Right cardiac atrium (tissue), 5 donors: ENCODE results near the gene SYNM. TPM values are rescaled to one million over a fixed set of nuclear protein-coding genes. Genes with fewer than 3 reads are reported as not detected.

ENCODE experiments used
- ATAC-seq, 2 donors: fragments of 200-7000 bp; cut with Tn5 transposase; one replicate each; pipeline versions ENCODE4 v1.8.0 to v1.9.1; 2020; ENCODE audit warnings: moderate library complexity in 2 of 2, mild to moderate bottlenecking in 1 of 2
- DNase-seq, 3 donors: peaks; one replicate each; pipeline ENCODE4 v3.0.0-alpha.2; 2020
- H3K27ac ChIP-seq: one replicate; pipeline ENCODE4 v1.5.1; 2013; ENCODE audit warnings: mild to moderate bottlenecking, low read length, control low read depth, moderate library complexity
- H3K27me3 ChIP-seq: one replicate; pipeline ENCODE4 v1.6.1; 2013; ENCODE audit not compliant: control insufficient read depth, insufficient read depth
- H3K4me1 ChIP-seq: one replicate; pipeline ENCODE4 v1.6.1; 2013; ENCODE audit warnings: low read length; ENCODE audit not compliant: control insufficient read depth, insufficient read depth
- H3K4me3 ChIP-seq: one replicate; pipeline ENCODE4 v1.5.1; 2013; ENCODE audit warnings: low read length, control low read depth
- H3K9me3 ChIP-seq: one replicate; pipeline ENCODE4 v1.6.1; 2013; ENCODE audit warnings: low read length; ENCODE audit not compliant: control insufficient read depth
- WGBS: extraction: QIAGEN DNeasy Blood & Tissue Kit; methylation state at CpG from one replicate; pipeline ENCODE4 v1.1.7; 2013; 5-methylcytosine and 5-hydroxymethylcytosine counted together
- intact Hi-C, 4 donors: fragments of 100-400 bp; cut with DNase I; formaldehyde crosslinking; loops; one replicate each; pipeline versions ENCODE4 v1.11.0 to v1.14.0; 2022 to 2023
- polyA plus RNA-seq: library from polyadenylated mRNA; stranded (reverse); fragments of 200-250 nt; gene quantifications from one replicate; pipeline ENCODE4 v1.2.3, GENCODE V29; 2013
- total RNA-seq, 4 donors: library from RNA; stranded (reverse); fragmentation: NEBNext Ultra II Directional; extraction: Animal tissue kit (Norgen Biotek cat#: 25700); gene quantifications; one replicate each; pipeline ENCODE4 v1.2.1, GENCODE V29; 2021
- donor health status: healthy with polysubstance abuse.
- donor health status: DM: no; HTN: yes; CAD: no.
- donor health status: DM: no; HTN: no; CAD: no.
- donor health status: DM: no; HTN: yes; CAD: no; lungs with severe emphysema.
- donor health status: DM: yes; HTN: yes; CAD: no.

Gene SYNM
- total and polyA plus RNA-seq, 5 donors: 127 to 463 (median 200) TPM

GRCh38 chr15:99126930-99127329 lies 22.1 kb downstream of the SYNM start:
- no peak for DNase-seq
- Histone ChIP-seq H3K27me3 (no peaks in the 10 kb centered on the region), H3K4me1 (peaks cover 9% of the 10 kb centered on the region), H3K27ac (no peak overlapping the region), H3K4me3 (no peak overlapping the region), H3K9me3 (no peaks in the 10 kb centered on the region)
- WGBS: 96% methylated on average over 3 of the region's 3 CpGs
- intact Hi-C loops: no loop called here
- ATAC-seq: no peak

DNA sequence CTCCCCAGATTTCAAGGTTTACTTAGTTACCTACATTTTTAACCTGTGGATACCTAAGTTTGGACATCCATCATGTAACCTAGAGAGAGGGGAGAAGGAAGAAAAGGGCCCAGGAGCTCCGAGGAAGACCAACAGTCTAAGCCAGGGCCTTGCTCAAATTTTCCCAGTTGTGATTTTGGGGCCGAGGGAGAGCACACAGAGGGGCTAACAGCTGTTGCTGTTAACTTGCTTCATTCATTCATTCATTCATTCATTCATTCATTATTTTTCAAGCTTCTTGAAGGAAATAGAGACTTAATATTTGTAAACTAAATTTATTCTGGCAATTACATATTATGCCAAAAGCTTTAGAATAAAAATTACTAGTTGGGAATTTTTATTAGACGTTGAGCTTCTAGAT lies 22.9 kb downstream of the SYNM start:
- no peak for DNase-seq
- H3K9me3 ChIP-seq: no peaks in the 10 kb centered on the region
- peaks cover 9% of the 10 kb centered on the region for H3K4me1 ChIP-seq
- H3K27ac ChIP-seq: no peak overlapping the region
- no peak overlapping the region for H3K4me3 ChIP-seq
- ATAC-seq: no peak
- intact Hi-C loops: no loop called here
- H3K27me3 ChIP-seq: no peaks in the 10 kb centered on the region
- 91% methylated on average over 3 of the region's 3 CpGs for WGBS

DNA sequence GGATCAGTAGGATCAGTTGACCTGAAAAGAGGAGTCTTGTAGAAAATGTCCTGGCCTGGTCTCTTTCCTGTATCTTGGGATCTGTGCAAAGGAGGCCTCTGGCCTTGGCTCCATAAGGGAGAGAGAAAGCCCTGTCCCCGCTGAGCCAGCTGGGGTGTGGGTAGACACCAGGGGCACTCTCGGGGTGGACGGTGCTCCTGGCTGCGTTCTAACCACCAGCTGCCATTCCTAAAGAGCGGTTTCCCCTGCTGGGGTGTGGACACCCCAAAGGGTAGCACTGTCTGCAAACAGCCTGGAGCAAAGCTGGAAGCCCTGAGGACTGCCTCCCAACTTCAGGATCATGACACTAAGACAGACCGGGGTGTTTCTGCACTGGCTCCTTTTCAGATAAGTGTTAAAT lies 23.5 kb downstream of the SYNM start:
- DNase-seq (no peak), ATAC-seq (no peak)
- no peaks in the 10 kb centered on the region for H3K9me3 ChIP-seq
- H3K4me1 ChIP-seq: peaks cover 7% of the 10 kb centered on the region
- H3K27ac ChIP-seq: no peak overlapping the region
- H3K4me3 ChIP-seq: no peak overlapping the region
- H3K27me3 ChIP-seq: no peaks in the 10 kb centered on the region
- intact Hi-C loops: no loop called here
- 92% methylated on average over 6 of the region's 6 CpGs for WGBS

DNA sequence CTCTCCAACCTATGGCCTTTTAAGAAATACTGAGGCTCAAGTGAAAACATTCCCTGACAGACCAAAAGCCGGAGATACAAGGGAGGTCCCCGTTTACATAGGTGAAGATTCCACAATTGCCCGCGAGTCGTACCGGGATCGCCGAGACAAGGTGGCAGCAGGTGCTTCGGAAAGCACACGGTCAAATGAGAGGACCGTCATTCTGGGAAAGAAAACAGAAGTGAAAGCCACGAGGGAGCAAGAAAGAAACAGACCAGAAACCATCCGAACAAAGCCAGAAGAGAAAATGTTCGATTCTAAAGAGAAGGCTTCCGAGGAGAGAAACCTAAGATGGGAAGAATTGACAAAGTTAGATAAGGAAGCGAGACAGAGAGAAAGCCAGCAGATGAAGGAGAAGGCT lies 24.8 kb downstream of the SYNM start:
- intact Hi-C loops: no loop called here
- DNase-seq (no peak), ATAC-seq (no peak)
- Histone ChIP-seq H3K4me3 (no peak overlapping the region), H3K4me1 (peaks cover 4% of the 10 kb centered on the region), H3K9me3 (no peaks in the 10 kb centered on the region), H3K27me3 (no peaks in the 10 kb centered on the region), H3K27ac (no peak overlapping the region)
- WGBS: 90% methylated on average over 16 of the region's 16 CpGs

- H3K9me3 ChIP-seq: no peaks in the 10 kb centered on the region
- H3K4me3 ChIP-seq: no peak overlapping the region
- intact Hi-C loops: no loop called here
- peak in 1 of 2 donors; percentile 73 for ATAC-seq
- 64% methylated on average over 13 of the region's 13 CpGs for WGBS
- H3K27me3 ChIP-seq: no peaks in the 10 kb centered on the region
- peaks cover 4% of the 10 kb centered on the region for H3K4me1 ChIP-seq
- DNase-seq: no peak
- H3K27ac ChIP-seq: no peak overlapping the region
These were observed 25.4 kb downstream of the SYNM start for GRCh38 chr15:99130314-99130713.

DNA sequence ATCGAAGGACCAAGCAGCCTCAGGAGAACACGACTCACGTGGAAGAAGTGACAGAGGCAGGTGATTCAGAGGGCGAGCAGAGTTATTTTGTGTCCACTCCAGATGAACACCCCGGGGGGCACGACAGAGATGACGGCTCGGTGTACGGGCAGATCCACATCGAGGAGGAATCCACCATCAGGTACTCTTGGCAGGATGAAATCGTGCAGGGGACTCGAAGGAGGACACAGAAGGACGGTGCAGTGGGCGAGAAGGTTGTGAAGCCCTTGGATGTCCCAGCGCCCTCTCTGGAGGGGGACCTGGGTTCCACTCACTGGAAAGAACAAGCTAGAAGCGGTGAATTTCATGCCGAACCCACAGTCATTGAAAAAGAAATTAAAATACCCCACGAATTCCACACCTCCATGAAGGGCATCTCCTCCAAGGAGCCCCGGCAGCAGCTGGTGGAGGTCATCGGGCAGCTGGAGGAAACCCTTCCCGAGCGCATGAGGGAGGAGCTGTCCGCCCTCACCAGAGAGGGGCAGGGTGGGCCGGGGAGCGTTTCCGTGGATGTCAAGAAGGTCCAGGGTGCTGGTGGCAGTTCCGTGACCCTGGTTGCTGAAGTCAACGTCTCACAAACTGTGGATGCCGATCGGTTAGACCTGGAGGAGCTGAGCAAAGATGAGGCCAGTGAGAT lies 26.0 kb downstream of the SYNM start:
- Histone ChIP-seq H3K27ac (no peak overlapping the region), H3K4me3 (no peak overlapping the region), H3K27me3 (no peaks in the 10 kb centered on the region), H3K9me3 (no peaks in the 10 kb centered on the region), H3K4me1 (peaks cover 4% of the 10 kb centered on the region)
- ATAC-seq (no peak), DNase-seq (no peak)
- WGBS: 90% methylated on average over 30 of the region's 30 CpGs
- intact Hi-C loops: no loop called here

DNA sequence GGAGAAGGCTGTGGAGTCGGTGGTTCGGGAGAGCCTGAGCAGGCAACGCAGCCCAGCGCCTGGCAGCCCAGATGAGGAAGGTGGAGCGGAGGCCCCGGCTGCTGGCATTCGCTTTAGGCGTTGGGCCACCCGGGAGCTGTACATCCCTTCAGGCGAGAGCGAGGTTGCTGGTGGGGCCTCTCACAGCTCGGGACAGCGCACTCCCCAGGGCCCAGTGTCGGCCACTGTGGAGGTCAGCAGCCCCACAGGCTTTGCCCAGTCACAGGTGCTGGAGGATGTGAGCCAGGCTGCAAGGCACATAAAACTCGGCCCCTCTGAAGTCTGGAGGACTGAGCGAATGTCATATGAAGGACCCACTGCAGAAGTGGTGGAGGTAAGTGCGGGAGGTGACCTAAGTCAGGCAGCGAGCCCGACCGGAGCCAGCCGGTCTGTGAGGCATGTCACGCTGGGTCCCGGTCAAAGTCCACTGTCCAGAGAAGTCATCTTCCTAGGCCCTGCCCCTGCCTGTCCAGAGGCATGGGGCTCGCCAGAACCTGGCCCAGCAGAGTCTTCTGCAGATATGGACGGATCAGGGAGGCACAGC lies 26.7 kb downstream of the SYNM start:
- no peaks in the 10 kb centered on the region for H3K4me1 ChIP-seq
- no peaks in the 10 kb centered on the region for H3K27me3 ChIP-seq
- H3K27ac ChIP-seq: no peak overlapping the region
- DNase-seq (no peak), ATAC-seq (peak in 1 of 2 donors; percentile 20)
- H3K9me3 ChIP-seq: no peaks in the 10 kb centered on the region
- H3K4me3 ChIP-seq: no peak overlapping the region
- WGBS: 91% methylated on average over 25 of the region's 25 CpGs
- intact Hi-C loops: no loop called here

- Histone ChIP-seq H3K4me3 (no peak overlapping the region), H3K27me3 (no peaks in the 10 kb centered on the region), H3K4me1 (no peaks in the 10 kb centered on the region), H3K27ac (no peak overlapping the region), H3K9me3 (no peaks in the 10 kb centered on the region)
- no peak for ATAC-seq
- 91% methylated on average over 4 of the region's 4 CpGs for WGBS
- intact Hi-C loops: no loop called here
- no peak for DNase-seq
These were observed 27.2 kb downstream of the SYNM start for GRCh38 chr15:99132122-99132521.

GRCh38 chr15:99132634-99133287 lies 27.9 kb downstream of the SYNM start:
- H3K4me3 ChIP-seq: no peak overlapping the region
- no peak for ATAC-seq
- H3K9me3 ChIP-seq: no peaks in the 10 kb centered on the region
- no peaks in the 10 kb centered on the region for H3K4me1 ChIP-seq
- intact Hi-C loops: no loop called here
- DNase-seq: no peak
- H3K27ac ChIP-seq: no peak overlapping the region
- no peaks in the 10 kb centered on the region for H3K27me3 ChIP-seq
- WGBS: 89% methylated on average over 18 of the region's 18 CpGs

DNA sequence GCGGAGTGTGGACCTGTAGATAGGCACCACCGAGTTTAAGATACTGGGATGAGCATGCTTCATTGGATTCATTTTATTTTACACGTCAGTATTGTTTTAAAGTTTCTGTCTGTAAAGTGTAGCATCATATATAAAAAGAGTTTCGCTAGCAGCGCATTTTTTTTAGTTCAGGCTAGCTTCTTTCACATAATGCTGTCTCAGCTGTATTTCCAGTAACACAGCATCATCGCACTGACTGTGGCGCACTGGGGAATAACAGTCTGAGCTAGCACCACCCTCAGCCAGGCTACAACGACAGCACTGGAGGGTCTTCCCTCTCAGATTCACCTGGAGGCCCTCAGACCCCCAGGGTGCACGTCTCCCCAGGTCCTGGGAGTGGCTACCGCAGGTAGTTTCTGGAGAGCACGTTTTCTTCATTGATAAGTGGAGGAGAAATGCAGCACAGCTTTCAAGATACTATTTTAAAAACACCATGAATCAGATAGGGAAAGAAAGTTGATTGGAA lies 29.5 kb downstream of the SYNM start:
- H3K4me1 ChIP-seq: no peaks in the 10 kb centered on the region
- no peak for ATAC-seq
- 86% methylated on average over 11 of the region's 11 CpGs for WGBS
- no peaks in the 10 kb centered on the region for H3K27me3 ChIP-seq
- intact Hi-C loops: no loop called here
- peak overlapping the region; percentile 66 for H3K27ac ChIP-seq
- no peaks in the 10 kb centered on the region for H3K9me3 ChIP-seq
- DNase-seq: no peak
- H3K4me3 ChIP-seq: no peak overlapping the region

- no peak for DNase-seq
- WGBS: 60% methylated on average over 4 of the region's 4 CpGs
- no peak overlapping the region for H3K27ac ChIP-seq
- H3K4me1 ChIP-seq: no peaks in the 10 kb centered on the region
- intact Hi-C loops: no loop called here
- ATAC-seq: no peak
- H3K4me3 ChIP-seq: no peak overlapping the region
- H3K9me3 ChIP-seq: no peaks in the 10 kb centered on the region
- H3K27me3 ChIP-seq: no peaks in the 10 kb centered on the region
These were observed 30.3 kb downstream of the SYNM start for GRCh38 chr15:99135194-99135593.
